Upper lobe of left lung (tissue), 4 donors: ENCODE measurements around the gene GTSE1.
A peak's percentile ranks its signal among the peaks of the same experiment; 100 is the strongest.

Experiments
- CTCF ChIP-seq, 6 experiments: fragments of 450-650 bp in 4 of 6; fragments of 200-600 bp in 2 of 6; sonication (generic) in 2 of 6; IDR thresholded peaks; one replicate each; pipeline ENCODE4 v1.5.1; 2016 to 2019; ENCODE audit warnings: antibody characterized with exemption in 6 of 6
- EP300 ChIP-seq, 4 donors: sonication (generic); formaldehyde crosslinking; IDR thresholded peaks; one replicate each; pipeline ENCODE4 v1.5.1; 2017; ENCODE audit warnings: antibody characterized with exemption in 4 of 4, control low read depth in 2 of 4
- POLR2A ChIP-seq, 4 donors: fragments of 450-650 bp; IDR thresholded peaks; one replicate each; pipeline ENCODE4 v1.5.1; 2016 to 2017; ENCODE audit warnings: antibody characterized with exemption in 4 of 4, mild to moderate bottlenecking in 2 of 4
- POLR2AphosphoS5 ChIP-seq, 2 donors: sonication (generic); formaldehyde crosslinking; IDR thresholded peaks; one replicate each; pipeline ENCODE4 v1.5.1; 2017; ENCODE audit warnings: antibody characterized with exemption in 2 of 2

GRCh38 chr22:46367707-46368191 is 71.1 kb downstream of the GTSE1 start:
- peak; percentile 67 to 97 (median 92) for TF ChIP-seq CTCF (IDR thresholded peaks at IDR 0.05)
- no peak for TF ChIP-seq POLR2A (IDR thresholded peaks at IDR 0.05)
- no peak for TF ChIP-seq POLR2AphosphoS5 (IDR thresholded peaks at IDR 0.05)
- no peak for TF ChIP-seq EP300 (IDR thresholded peaks at IDR 0.05)
